HepG2 (cell line): ENCODE measurements around the gene NARS2. TPM values are rescaled to one million over a fixed set of nuclear protein-coding genes. Genes with fewer than 3 reads are reported as not detected.

Experiments
- GLI4 ChIP-seq: sonication (generic); formaldehyde crosslinking; IDR thresholded peaks from 2 replicates; pipeline ENCODE4 v1.5.1; 2020; ENCODE audit warnings: missing genetic modification reagents, mild to moderate bottlenecking, moderate library complexity, borderline replicate concordance
- HCFC1 ChIP-seq: fragments of 150-350 bp; IDR thresholded peaks from 2 replicates; pipeline ENCODE4 v1.6.1; 2014; ENCODE audit warnings: low read depth, low read length
- KLF16 ChIP-seq, 2 experiments: sonication (generic) in 1 of 2; formaldehyde crosslinking in 1 of 2; IDR thresholded peaks; 2 replicates each; pipeline versions ENCODE4 v1.6.1 to v1.8.0; 2016 to 2023; ENCODE audit warnings: missing genetic modification reagents in 2 of 2, missing compliant biosample characterization in 1 of 2
- MXI1 ChIP-seq: IDR thresholded peaks from 3 replicates; pipeline ENCODE4 v1.6.1; 2012; ENCODE audit warnings: low read depth, low read length, inconsistent platforms, borderline replicate concordance
- NAIF1 ChIP-seq: sonication (generic); formaldehyde crosslinking; IDR thresholded peaks from 2 replicates; pipeline ENCODE4 v1.5.0; 2020; ENCODE audit warnings: mild to moderate bottlenecking, missing genetic modification reagents, borderline replicate concordance
- SOX5 ChIP-seq: IDR thresholded peaks from 2 replicates; pipeline ENCODE4 v1.6.1; 2016; ENCODE audit warnings: borderline replicate concordance
- ZNF343 ChIP-seq: sonication (generic); formaldehyde crosslinking; IDR thresholded peaks from 2 replicates; pipeline ENCODE4 v1.4.0; 2020; ENCODE audit warnings: mild to moderate bottlenecking, missing genetic modification reagents
- polyA plus RNA-seq, 8 experiments: library from polyadenylated mRNA; depleted of rRNA in 3 of 8; stranded (reverse) in 7 of 8; unstranded in 1 of 8; fragments of >200 nt; fragmentation: Illumina TruSeq in 4 of 8; extraction: Trizol in 4 of 8; gene quantifications; 2 replicates each; pipeline versions ENCODE4 v1.2.1 to v1.2.3, GENCODE V29; 2011 to 2016; ENCODE audit warnings: low read depth in 4 of 8, missing spikeins in 1 of 8, mixed read lengths in 1 of 8; ENCODE audit not compliant: insufficient read depth in 1 of 8
- total RNA-seq, 5 experiments: library from RNA; depleted of rRNA; stranded (reverse); fragments of >200 nt; fragmentation: Illumina TruSeq; extraction: Trizol; gene quantifications; 2 replicates each; pipeline ENCODE4 v1.2.3, GENCODE V29; 2016; ENCODE audit warnings: low read depth in 1 of 5
- TF ChIP-seq, protein P1 (sequence below): sonication (generic); formaldehyde crosslinking; IDR thresholded peaks from 2 replicates; pipeline ENCODE4 v1.4.0; 2020; ENCODE audit warnings: missing genetic modification reagents, mild to moderate bottlenecking, borderline replicate concordance
- TF ChIP-seq, protein P2 (sequence below): sonication (generic); formaldehyde crosslinking; IDR thresholded peaks from one replicate; pipeline ENCODE4 v1.5.1; 2020; ENCODE audit warnings: mild to moderate bottlenecking, missing genetic modification reagents; ENCODE audit errors: not compliant biosample characterization
- TF ChIP-seq, protein P3 (sequence below): sonication (generic); formaldehyde crosslinking; IDR thresholded peaks from 2 replicates; pipeline ENCODE4 v1.9.0; 2021; ENCODE audit warnings: missing genetic modification reagents, borderline replicate concordance

The NARS2 gene
- total and polyA plus RNA-seq, 2 of the 13 experiments (the other 11 are each of a cell fraction or from before 2014, with no cell fraction given) = 45.9 to 65.0 TPM

DNA sequence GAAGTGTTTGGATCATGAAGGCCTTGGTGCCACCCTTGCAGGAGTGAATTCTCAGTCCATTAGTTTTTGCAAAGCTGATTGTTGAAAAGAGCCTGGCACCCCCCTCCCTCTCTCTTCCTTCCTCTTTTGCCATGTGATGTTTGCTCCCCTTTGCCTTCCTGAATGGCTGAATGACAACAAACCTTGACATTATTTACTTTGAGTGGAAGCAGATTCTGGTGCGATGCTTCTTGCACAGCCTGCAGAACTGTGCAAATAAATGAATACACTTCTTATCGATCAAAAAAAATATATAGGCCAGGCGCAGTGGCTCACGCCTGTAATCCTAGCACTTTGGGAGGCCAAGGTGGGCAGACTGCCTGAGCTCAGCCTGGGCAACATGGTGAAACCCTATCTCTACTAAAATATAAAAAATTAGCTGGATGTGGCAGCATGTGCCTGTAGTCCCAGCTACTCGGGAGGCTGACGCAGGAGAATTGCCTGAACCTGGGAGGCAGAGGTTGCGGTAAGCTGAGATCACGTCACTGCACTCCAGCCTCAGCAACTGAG, 2.0 kb upstream of the NARS2 start (continued):
- TF ChIP-seq NAIF1 (no peak), MXI1 (peak; percentile 77; the same call in 1 of the 3 replicates), KLF16 (CRISPR knock-in tag; IDR thresholded peaks at IDR 0.05) (peak in 1 of 2 experiments; percentile 51; a peak in 1 of 4 replicates), ZNF343 (CRISPR knock-in tag) (no peak), GLI4 (CRISPR knock-in tag) (no peak), SOX5 (peak; percentile 88), HCFC1 (no peak)
- TF ChIP-seq, protein P1, sequence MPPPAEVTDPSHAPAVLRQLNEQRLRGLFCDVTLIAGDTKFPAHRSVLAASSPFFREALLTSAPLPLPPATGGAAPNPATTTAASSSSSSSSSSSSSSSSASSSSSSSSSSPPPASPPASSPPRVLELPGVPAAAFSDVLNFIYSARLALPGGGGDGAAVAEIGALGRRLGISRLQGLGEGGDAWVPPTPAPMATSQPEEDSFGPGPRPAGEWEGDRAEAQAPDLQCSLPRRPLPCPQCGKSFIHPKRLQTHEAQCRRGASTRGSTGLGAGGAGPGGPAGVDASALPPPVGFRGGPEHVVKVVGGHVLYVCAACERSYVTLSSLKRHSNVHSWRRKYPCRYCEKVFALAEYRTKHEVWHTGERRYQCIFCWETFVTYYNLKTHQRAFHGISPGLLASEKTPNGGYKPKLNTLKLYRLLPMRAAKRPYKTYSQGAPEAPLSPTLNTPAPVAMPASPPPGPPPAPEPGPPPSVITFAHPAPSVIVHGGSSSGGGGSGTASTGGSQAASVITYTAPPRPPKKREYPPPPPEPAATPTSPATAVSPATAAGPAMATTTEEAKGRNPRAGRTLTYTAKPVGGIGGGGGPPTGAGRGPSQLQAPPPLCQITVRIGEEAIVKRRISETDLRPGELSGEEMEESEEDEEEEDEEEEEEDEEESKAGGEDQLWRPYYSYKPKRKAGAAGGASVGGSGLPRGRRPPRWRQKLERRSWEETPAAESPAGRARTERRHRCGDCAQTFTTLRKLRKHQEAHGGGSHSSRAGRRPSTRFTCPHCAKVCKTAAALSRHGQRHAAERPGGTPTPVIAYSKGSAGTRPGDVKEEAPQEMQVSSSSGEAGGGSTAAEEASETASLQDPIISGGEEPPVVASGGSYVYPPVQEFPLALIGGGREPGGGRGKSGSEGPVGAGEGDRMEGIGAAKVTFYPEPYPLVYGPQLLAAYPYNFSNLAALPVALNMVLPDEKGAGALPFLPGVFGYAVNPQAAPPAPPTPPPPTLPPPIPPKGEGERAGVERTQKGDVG = no peak
- TF ChIP-seq, protein P2, sequence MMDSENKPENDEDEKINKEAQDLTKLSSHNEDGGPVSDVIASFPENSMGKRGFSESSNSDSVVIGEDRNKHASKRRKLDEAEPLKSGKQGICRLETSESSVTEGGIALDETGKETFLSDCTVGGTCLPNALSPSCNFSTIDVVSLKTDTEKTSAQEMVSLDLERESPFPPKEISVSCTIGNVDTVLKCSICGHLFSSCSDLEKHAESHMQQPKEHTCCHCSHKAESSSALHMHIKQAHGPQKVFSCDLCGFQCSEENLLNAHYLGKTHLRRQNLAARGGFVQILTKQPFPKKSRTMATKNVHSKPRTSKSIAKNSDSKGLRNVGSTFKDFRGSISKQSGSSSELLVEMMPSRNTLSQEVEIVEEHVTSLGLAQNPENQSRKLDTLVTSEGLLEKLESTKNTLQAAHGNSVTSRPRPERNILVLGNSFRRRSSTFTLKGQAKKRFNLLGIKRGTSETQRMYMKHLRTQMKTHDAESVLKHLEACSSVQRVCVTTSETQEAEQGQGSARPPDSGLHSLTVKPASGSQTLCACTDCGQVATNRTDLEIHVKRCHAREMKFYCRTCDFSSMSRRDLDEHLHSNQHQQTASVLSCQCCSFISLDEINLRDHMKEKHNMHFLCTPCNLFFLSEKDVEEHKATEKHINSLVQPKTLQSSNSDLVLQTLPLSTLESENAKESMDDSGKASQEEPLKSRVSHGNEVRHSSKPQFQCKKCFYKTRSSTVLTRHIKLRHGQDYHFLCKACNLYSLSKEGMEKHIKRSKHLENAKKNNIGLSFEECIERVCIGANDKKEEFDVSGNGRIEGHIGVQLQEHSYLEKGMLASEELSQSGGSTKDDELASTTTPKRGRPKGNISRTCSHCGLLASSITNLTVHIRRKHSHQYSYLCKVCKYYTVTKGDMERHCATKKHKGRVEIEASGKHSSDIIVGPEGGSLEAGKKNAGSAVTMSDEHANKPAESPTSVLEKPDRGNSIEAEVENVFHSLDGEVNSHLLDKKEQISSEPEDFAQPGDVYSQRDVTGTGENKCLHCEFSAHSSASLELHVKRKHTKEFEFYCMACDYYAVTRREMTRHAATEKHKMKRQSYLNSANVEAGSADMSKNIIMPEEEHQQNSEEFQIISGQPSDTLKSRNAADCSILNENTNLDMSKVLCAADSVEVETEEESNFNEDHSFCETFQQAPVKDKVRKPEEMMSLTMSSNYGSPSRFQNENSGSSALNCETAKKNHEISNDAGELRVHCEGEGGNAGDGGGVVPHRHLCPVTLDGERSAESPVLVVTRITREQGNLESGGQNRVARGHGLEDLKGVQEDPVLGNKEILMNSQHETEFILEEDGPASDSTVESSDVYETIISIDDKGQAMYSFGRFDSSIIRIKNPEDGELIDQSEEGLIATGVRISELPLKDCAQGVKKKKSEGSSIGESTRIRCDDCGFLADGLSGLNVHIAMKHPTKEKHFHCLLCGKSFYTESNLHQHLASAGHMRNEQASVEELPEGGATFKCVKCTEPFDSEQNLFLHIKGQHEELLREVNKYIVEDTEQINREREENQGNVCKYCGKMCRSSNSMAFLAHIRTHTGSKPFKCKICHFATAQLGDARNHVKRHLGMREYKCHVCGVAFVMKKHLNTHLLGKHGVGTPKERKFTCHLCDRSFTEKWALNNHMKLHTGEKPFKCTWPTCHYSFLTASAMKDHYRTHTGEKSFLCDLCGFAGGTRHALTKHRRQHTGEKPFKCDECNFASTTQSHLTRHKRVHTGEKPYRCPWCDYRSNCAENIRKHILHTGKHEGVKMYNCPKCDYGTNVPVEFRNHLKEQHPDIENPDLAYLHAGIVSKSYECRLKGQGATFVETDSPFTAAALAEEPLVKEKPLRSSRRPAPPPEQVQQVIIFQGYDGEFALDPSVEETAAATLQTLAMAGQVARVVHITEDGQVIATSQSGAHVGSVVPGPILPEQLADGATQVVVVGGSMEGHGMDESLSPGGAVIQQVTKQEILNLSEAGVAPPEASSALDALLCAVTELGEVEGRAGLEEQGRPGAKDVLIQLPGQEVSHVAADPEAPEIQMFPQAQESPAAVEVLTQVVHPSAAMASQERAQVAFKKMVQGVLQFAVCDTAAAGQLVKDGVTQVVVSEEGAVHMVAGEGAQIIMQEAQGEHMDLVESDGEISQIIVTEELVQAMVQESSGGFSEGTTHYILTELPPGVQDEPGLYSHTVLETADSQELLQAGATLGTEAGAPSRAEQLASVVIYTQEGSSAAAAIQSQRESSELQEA (CRISPR knock-in tag) = no peak
- TF ChIP-seq, protein P3, sequence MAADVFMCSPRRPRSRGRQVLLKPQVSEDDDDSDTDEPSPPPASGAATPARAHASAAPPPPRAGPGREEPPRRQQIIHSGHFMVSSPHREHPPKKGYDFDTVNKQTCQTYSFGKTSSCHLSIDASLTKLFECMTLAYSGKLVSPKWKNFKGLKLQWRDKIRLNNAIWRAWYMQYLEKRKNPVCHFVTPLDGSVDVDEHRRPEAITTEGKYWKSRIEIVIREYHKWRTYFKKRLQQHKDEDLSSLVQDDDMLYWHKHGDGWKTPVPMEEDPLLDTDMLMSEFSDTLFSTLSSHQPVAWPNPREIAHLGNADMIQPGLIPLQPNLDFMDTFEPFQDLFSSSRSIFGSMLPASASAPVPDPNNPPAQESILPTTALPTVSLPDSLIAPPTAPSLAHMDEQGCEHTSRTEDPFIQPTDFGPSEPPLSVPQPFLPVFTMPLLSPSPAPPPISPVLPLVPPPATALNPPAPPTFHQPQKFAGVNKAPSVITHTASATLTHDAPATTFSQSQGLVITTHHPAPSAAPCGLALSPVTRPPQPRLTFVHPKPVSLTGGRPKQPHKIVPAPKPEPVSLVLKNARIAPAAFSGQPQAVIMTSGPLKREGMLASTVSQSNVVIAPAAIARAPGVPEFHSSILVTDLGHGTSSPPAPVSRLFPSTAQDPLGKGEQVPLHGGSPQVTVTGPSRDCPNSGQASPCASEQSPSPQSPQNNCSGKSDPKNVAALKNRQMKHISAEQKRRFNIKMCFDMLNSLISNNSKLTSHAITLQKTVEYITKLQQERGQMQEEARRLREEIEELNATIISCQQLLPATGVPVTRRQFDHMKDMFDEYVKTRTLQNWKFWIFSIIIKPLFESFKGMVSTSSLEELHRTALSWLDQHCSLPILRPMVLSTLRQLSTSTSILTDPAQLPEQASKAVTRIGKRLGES (CRISPR knock-in tag) = no peak
